Neural cell (in vitro differentiated cells): ENCODE results near the gene DCANP1. TPM values are rescaled to one million over a fixed set of nuclear protein-coding genes. Genes with fewer than 3 reads are reported as not detected.

Experiments
- H2AFZ ChIP-seq: fragments of 200-600, 300-800 bp; sonication (generic), shearing (Covaris generic); 2 replicates; pipeline ENCODE4 v1.6.0; 2014; ENCODE audit warnings: low read depth, mild to moderate bottlenecking, antibody characterized with exemption, low read length, moderate library complexity
- H3F3A ChIP-seq: fragments of 200-600 bp; shearing (Covaris generic); 2 replicates; pipeline ENCODE4 v1.6.1; 2016; ENCODE audit warnings: mild to moderate bottlenecking, moderate library complexity, mixed read lengths, antibody characterized with exemption, low read length; ENCODE audit not compliant: insufficient read depth, poor library complexity, severe bottlenecking
- H3K27ac ChIP-seq: fragments of 200-600, 300-800 bp; sonication (generic), shearing (Covaris generic); 2 replicates; pipeline ENCODE4 v1.5.1; 2014; ENCODE audit warnings: mild to moderate bottlenecking, low read length, moderate library complexity
- H3K27me3 ChIP-seq: fragments of 300-800, 200-600 bp; sonication (generic), shearing (Covaris generic); 2 replicates; pipeline ENCODE4 v1.6.0; 2014; ENCODE audit warnings: mild to moderate bottlenecking, low read depth, low read length, moderate library complexity; ENCODE audit not compliant: insufficient read depth
- H3K36me3 ChIP-seq: fragments of 300-800, 200-600 bp; sonication (generic), shearing (Covaris generic); 2 replicates; pipeline ENCODE4 v1.5.1; 2014; ENCODE audit warnings: mild to moderate bottlenecking, antibody characterized with exemption, low read length, moderate library complexity; ENCODE audit not compliant: insufficient read depth
- H3K4me2 ChIP-seq: fragments of 300-800, 200-600 bp; sonication (generic), shearing (Covaris generic); 2 replicates; pipeline ENCODE4 v1.6.0; 2014; ENCODE audit warnings: mild to moderate bottlenecking, low read length
- H3K4me3 ChIP-seq: fragments of 300-800, 200-600 bp; sonication (generic), shearing (Covaris generic); 2 replicates; pipeline ENCODE4 v1.5.1; 2014; ENCODE audit warnings: mild to moderate bottlenecking, low read length, moderate library complexity
- H3K79me2 ChIP-seq: fragments of 200-600 bp; shearing (Covaris generic); replicated peaks from 2 replicates; pipeline ENCODE4 v1.6.0; 2014; ENCODE audit warnings: mild to moderate bottlenecking, low read length, moderate library complexity; ENCODE audit not compliant: insufficient read depth
- H3K9ac ChIP-seq: fragments of 300-800, 200-600 bp; sonication (generic), shearing (Covaris generic); 2 replicates; pipeline ENCODE4 v1.6.1; 2016; ENCODE audit warnings: mild to moderate bottlenecking, low read length, mixed read lengths
- H3K9me2 ChIP-seq: fragments of 200-600 bp; shearing (Covaris generic); 2 replicates; pipeline ENCODE4 v1.6.1; 2016; ENCODE audit warnings: mild to moderate bottlenecking, low read length, mixed read lengths; ENCODE audit not compliant: insufficient read depth
- H3K9me3 ChIP-seq: fragments of 200-600, 300-800 bp; sonication (generic), shearing (Covaris generic); 2 replicates; pipeline ENCODE4 v1.6.1; 2016; ENCODE audit warnings: mild to moderate bottlenecking, mixed run types, low read length, moderate library complexity, mixed read lengths
- H4K20me1 ChIP-seq: fragments of 200-600 bp; shearing (Covaris generic); 2 replicates; pipeline ENCODE4 v1.6.1; 2016; ENCODE audit warnings: mild to moderate bottlenecking, mixed run types; ENCODE audit not compliant: insufficient read depth
- EP300 ChIP-seq: fragments of 450-650 bp; conservative IDR thresholded peaks from 2 replicates; pipeline ENCODE4 v1.6.1; 2014; ENCODE audit warnings: antibody characterized with exemption, mild to moderate bottlenecking, moderate library complexity; ENCODE audit not compliant: poor library complexity, severe bottlenecking
- EZH2 ChIP-seq: fragments of 200-600, 300-800 bp; shearing (Covaris generic), sonication (generic); IDR thresholded peaks from 2 replicates; pipeline ENCODE4 v1.6.1; 2014; ENCODE audit warnings: antibody characterized with exemption, low read length, borderline replicate concordance, mild to moderate bottlenecking; ENCODE audit not compliant: insufficient read depth, poor library complexity, severe bottlenecking
- MXI1 ChIP-seq: fragments of 450-650 bp; conservative IDR thresholded peaks from 2 replicates; pipeline ENCODE4 v1.6.1; 2014; ENCODE audit warnings: antibody characterized with exemption, mild to moderate bottlenecking; ENCODE audit not compliant: poor library complexity, severe bottlenecking
- POLR2AphosphoS5 ChIP-seq: IDR thresholded peaks from 2 replicates; pipeline ENCODE4 v1.6.1; 2012
- RAD21 ChIP-seq: fragments of 450-650 bp; conservative IDR thresholded peaks from 2 replicates; pipeline ENCODE4 v1.6.1; 2014; ENCODE audit warnings: antibody characterized with exemption, mild to moderate bottlenecking, moderate library complexity
- REST ChIP-seq: IDR thresholded peaks from 2 replicates; pipeline ENCODE4 v1.6.1; 2012; ENCODE audit warnings: borderline replicate concordance
- SMC3 ChIP-seq: fragments of 450-650 bp; conservative IDR thresholded peaks from 2 replicates; pipeline ENCODE4 v1.6.1; 2014; ENCODE audit warnings: antibody characterized with exemption, mild to moderate bottlenecking, moderate library complexity; ENCODE audit not compliant: poor library complexity
- TAF1 ChIP-seq: IDR thresholded peaks from 2 replicates; pipeline ENCODE4 v1.6.1; 2012; ENCODE audit warnings: low read depth
- polyA plus RNA-seq: library from polyadenylated mRNA; depleted of rRNA; stranded (reverse); fragments of >200 nt; gene quantifications from 2 replicates; pipeline ENCODE4 v1.2.3, GENCODE V29; 2014
- TF ChIP-seq, protein P1 (sequence below): fragments of 450-650 bp; IDR thresholded peaks from 2 replicates; pipeline ENCODE4 v1.5.1; 2014; ENCODE audit warnings: antibody characterized with exemption, mild to moderate bottlenecking, moderate library complexity; ENCODE audit not compliant: poor library complexity, severe bottlenecking

DCANP1 gene
- polyA plus RNA-seq, 1 donor from 2014 or later, result not detected

GRCh38 chr5:135458356-135458755, 11.2 kb upstream of the DCANP1 start:
- no peaks in the 10 kb centered on the region for H3K9me2 ChIP-seq
- H3K9ac ChIP-seq, result no peak overlapping the region
- H4K20me1 ChIP-seq, result no peaks in the 10 kb centered on the region
- H3K4me3 ChIP-seq, result no peak overlapping the region
- H2AFZ ChIP-seq, result no peak overlapping the region
- no peak overlapping the region for H3K27ac ChIP-seq
- no peak overlapping the region for H3K4me2 ChIP-seq
- H3K36me3 ChIP-seq, result no peaks in the 10 kb centered on the region
- no peaks in the 10 kb centered on the region for H3F3A ChIP-seq
- H3K9me3 ChIP-seq, result no peaks in the 10 kb centered on the region
- H3K79me2 ChIP-seq, result no peaks in the 10 kb centered on the region
- no peak for TF ChIP-seq EP300
- no peak for TF ChIP-seq POLR2AphosphoS5
- no peak for TF ChIP-seq MXI1
- TF ChIP-seq, protein P1, sequence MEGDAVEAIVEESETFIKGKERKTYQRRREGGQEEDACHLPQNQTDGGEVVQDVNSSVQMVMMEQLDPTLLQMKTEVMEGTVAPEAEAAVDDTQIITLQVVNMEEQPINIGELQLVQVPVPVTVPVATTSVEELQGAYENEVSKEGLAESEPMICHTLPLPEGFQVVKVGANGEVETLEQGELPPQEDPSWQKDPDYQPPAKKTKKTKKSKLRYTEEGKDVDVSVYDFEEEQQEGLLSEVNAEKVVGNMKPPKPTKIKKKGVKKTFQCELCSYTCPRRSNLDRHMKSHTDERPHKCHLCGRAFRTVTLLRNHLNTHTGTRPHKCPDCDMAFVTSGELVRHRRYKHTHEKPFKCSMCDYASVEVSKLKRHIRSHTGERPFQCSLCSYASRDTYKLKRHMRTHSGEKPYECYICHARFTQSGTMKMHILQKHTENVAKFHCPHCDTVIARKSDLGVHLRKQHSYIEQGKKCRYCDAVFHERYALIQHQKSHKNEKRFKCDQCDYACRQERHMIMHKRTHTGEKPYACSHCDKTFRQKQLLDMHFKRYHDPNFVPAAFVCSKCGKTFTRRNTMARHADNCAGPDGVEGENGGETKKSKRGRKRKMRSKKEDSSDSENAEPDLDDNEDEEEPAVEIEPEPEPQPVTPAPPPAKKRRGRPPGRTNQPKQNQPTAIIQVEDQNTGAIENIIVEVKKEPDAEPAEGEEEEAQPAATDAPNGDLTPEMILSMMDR, result no peak
- no peak for TF ChIP-seq RAD21
- TF ChIP-seq TAF1, result no peak
- TF ChIP-seq SMC3, result no peak
- TF ChIP-seq REST, result no peak
- TF ChIP-seq EZH2, result no peak
- peaks cover 11% of the 10 kb centered on the region for H3K27me3 ChIP-seq

DNA sequence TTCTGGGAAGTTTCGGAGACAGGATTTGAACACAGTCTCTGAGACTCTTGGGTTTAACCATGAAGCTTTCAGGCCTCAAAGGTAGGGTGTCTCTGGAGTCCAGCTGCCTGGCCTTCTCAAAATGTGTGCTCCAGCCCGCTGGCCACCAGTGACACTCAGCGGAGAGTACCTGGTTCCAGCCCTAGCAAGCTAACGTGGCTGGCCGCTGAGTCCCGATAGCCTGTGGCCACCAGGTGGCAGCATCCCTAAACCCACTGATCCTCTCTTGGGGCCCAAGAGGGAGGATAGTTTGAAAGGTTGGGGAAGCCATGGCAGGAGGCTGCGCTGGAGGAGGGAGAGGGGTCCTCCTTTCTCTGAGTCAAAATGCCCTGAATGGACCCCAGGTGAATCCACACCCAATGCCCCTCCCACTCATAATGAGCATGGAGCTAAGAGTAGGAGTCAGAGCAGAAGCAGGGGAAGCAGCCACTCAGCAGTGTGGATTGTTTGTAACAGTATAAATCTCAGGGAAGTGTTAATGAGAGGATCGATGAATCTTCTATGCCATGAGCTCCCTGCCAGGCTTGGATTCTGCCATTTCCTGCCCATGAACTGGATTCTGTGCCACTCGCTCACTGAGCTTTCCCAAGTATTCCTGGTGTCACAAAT, 10.4 kb upstream of the DCANP1 start:
- H2AFZ ChIP-seq, result no peak overlapping the region
- no peaks in the 10 kb centered on the region for H3F3A ChIP-seq
- no peak overlapping the region for H3K4me3 ChIP-seq
- H4K20me1 ChIP-seq, result no peaks in the 10 kb centered on the region
- H3K4me2 ChIP-seq, result no peak overlapping the region
- no peaks in the 10 kb centered on the region for H3K9me3 ChIP-seq
- no peaks in the 10 kb centered on the region for H3K79me2 ChIP-seq
- TF ChIP-seq, protein P1, result peak; percentile 49
- TF ChIP-seq RAD21 (peak; percentile 15), POLR2AphosphoS5 (no peak)
- H3K27me3 ChIP-seq, result peaks cover 8% of the 10 kb centered on the region
- no peak overlapping the region for H3K9ac ChIP-seq
- H3K36me3 ChIP-seq, result no peaks in the 10 kb centered on the region
- H3K27ac ChIP-seq, result no peak overlapping the region
- H3K9me2 ChIP-seq, result no peaks in the 10 kb centered on the region
